Suprapubic skin (tissue), 4 donors: Measurements from ENCODE around the gene SENP7.

Source experiments
- POLR2A ChIP-seq, 2 donors: fragments of 450-650 bp; IDR thresholded peaks; one replicate each; pipeline ENCODE4 v1.6.1; 2017; ENCODE audit warnings: antibody characterized with exemption in 2 of 2, mild to moderate bottlenecking in 2 of 2, moderate library complexity in 2 of 2
- POLR2AphosphoS5 ChIP-seq, 3 donors: sonication (generic); formaldehyde crosslinking; IDR thresholded peaks; one replicate each; pipeline ENCODE4 v1.6.1; 2017; ENCODE audit warnings: antibody characterized with exemption in 3 of 3
- TF ChIP-seq, protein P1 (sequence below), 2 donors: fragments of 200-600 bp in 1 of 2; fragments of 450-650 bp in 1 of 2; sonication (generic) in 1 of 2; IDR thresholded peaks; one replicate each; pipeline ENCODE4 v1.5.1; 2016 to 2019; ENCODE audit warnings: antibody characterized with exemption in 2 of 2, mild to moderate bottlenecking in 1 of 2, moderate library complexity in 1 of 2

DNA sequence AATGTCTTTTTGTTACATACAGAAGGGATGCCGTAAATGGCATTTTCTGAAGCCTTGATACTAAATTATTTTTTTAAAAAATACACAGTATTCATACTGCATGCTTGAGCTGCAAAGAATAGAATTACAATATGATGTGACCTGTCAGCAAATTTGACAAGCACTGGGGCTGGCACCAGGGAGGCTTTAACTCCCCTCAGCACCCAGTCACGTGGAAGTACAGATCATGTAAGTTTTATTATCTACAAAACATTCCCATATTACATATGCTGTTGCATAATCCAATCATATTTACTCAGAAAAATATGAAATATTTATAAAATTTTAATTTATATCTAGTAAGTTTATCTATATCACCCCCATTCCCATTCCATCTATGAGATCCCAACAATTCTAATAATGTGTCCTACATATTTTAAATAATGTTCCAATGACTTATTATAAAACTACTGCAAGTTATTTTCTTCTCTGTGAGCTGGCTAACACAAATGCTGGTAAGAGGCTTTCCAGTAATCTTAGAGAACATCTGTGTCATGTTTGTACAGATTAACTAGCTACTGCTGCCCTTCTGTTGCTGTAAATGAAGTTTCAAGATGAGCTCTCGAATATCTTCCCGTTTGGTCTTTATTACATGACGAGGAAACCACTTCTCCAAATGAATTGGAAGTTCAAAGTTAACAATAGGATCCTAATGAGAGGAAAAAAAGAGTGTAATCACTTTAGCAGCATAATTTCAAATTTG is 187.4 kb downstream of the SENP7 start:
- TF ChIP-seq, protein P1, sequence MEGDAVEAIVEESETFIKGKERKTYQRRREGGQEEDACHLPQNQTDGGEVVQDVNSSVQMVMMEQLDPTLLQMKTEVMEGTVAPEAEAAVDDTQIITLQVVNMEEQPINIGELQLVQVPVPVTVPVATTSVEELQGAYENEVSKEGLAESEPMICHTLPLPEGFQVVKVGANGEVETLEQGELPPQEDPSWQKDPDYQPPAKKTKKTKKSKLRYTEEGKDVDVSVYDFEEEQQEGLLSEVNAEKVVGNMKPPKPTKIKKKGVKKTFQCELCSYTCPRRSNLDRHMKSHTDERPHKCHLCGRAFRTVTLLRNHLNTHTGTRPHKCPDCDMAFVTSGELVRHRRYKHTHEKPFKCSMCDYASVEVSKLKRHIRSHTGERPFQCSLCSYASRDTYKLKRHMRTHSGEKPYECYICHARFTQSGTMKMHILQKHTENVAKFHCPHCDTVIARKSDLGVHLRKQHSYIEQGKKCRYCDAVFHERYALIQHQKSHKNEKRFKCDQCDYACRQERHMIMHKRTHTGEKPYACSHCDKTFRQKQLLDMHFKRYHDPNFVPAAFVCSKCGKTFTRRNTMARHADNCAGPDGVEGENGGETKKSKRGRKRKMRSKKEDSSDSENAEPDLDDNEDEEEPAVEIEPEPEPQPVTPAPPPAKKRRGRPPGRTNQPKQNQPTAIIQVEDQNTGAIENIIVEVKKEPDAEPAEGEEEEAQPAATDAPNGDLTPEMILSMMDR (IDR thresholded peaks at IDR 0.05): no peak
- TF ChIP-seq POLR2AphosphoS5 (IDR thresholded peaks at IDR 0.05) (no peak), POLR2A (IDR thresholded peaks at IDR 0.05) (no peak)
